GM19324 (cell line): Measurements from ENCODE around the gene ARMC3.
"Not testable (repeated sequence)": the region's sequence is repeated elsewhere in the genome, so short reads cannot be mapped to it uniquely, and the experiment has no call there.

Experiments used
- ATAC-seq: cut with Tn5 transposase; IDR thresholded peaks from one replicate; pipeline ENCODE4 v1.9.1; 2021; ENCODE audit warnings: mild to moderate bottlenecking, moderate library complexity; ENCODE audit not compliant: unreplicated experiment, low FRiP score

ARMC3 gene

DNA sequence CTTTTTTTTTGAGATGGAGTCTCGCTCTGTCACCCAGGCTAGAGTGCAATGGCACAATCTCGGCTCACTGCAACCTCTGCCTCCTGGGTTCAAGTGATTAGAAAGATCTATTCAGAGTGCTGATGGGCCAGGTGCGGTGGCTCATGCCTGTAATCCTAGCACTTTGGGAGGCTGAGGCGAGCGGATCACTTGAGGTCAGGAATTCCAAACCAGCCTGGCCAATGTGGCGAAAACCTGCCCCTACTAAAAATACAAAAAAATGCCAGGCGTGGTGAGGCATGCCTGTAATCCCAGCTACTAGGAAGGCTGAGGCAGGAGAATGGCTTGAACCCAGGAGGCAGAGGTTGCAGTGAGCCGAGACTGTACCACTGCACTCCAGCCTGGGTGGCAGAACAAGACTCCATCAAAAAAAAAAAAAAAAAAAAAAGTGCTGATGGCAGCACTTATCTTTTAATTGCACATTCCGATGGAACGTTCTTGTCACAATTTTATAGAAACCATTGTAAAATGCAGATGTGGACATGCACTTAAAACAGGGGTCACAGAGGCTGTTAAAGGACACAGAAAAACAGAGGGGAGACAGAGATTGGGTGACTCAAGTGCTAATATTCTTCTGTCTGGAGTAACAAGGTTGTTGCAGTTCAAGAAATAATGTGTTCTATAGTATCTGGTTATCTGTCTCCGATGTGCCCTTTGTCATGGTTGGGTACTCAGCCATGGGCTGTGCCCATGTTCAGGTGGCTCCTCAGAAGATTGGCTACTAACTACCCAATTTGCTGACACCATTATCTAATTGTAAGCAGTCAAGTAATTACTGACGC lies 142.4 kb downstream of the ARMC3 start:
- not testable (repeated sequence) for ATAC-seq

DNA sequence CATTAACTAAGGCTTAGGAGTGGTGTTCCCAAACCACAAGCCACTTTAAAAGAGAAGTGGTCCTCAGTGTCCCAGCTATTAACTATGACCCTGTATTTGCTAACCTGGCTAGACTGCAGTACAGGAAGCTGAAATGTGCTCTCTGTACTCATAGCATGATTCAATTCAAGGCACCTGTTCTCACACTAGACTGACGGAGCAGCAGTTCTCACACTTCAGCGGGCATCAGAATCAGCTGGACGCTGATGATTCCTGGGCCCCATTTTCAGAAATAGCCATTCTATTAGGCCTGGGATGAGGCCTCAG lies 143.0 kb downstream of the ARMC3 start:
- no peak for ATAC-seq

DNA sequence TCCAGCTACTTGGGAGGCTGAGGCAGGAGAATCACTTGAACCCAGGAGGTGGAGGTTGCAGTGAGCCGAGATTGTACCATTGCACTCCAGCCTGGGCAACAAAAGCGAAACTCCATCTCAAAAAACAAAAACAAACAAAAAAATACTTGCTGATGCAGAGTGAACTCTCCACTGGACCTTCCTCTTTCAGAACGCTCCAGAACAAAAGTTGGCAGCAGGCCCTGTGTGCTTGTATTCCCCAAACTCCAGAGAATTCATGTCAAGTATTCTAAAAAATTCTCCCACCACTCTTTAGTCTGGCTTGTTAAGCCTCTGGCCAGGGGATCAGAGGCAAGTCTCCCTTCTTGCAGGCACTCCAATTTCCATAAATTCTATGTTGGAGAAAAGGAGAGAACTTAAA lies 144.7 kb downstream of the ARMC3 start:
- not testable (repeated sequence) for ATAC-seq

DNA sequence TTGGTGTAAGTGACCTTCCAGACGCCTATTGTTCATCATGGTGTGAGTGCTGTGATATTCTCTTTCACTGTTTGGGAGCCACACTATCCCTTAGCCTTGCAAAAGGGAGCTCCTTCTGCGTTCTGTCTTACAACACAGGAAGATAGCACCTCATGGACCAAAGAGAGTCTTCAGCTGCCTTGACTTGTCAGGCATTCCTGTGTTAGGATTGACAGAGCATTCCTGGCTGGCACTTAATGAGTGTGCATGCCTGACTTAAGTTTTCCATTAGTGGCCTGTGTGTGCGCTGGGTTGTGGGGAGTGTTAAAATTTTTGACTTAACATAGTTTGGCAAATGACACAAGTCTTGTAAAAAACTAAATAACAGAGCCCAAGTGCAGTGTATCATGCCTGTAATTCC lies 145.7 kb downstream of the ARMC3 start:
- no peak for ATAC-seq

DNA sequence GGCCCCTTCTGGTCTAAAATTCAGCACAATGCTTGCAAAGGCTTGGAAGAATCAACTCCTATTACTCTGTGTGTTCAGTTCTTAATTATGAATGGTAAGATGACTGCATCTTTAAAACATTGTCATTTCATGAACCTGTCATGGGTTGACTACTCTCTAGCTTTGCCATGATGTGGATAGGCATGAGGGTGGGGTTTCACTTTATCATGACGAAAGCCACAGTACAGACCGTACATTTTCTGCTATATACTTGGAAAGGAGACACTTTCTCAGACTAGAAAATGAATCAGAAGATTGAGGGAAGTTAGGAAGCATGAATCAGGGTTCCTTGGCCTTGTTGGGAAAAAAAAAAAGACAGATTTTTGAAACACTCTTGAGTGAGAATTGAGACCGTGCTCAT lies 147.8 kb downstream of the ARMC3 start:
- no peak for ATAC-seq

DNA sequence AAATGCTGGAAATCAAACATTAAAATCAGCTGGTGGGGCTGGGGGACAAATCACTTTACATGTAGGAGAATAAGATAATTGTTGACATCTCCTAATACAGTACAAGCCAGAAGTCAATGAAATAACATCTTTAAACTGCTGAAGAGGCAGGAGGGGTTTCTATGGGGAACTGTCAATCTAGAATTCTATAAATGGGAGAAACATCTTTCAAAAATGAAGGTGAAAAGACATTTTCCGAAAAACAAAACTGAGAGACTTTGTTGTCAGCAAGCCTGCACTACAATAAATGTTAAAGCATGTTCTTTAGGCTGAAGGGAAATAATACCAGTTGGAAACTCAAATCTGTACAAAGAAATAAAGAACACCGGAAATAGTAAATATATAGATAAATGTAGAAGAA lies 150.3 kb downstream of the ARMC3 start:
- ATAC-seq: no peak

DNA sequence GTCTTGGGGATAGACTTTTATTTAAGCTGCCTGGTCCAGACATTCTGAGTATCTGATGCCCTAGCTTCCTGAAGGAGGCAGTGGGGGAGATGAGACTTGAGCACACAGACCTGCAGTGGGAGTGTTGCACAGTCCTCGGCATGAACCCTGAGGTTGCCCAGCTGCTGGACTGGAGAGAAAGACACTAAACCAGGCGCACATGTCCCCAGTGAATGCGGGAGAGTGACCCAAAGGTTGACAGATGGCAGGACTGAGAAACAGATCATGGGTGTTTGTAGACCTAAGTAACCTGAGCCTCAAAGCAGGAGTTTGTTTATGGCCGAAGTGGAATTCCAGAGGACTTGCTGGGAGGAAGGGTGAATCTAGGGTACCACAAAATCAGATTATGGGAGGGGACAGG lies 151.8 kb downstream of the ARMC3 start:
- no peak for ATAC-seq

DNA sequence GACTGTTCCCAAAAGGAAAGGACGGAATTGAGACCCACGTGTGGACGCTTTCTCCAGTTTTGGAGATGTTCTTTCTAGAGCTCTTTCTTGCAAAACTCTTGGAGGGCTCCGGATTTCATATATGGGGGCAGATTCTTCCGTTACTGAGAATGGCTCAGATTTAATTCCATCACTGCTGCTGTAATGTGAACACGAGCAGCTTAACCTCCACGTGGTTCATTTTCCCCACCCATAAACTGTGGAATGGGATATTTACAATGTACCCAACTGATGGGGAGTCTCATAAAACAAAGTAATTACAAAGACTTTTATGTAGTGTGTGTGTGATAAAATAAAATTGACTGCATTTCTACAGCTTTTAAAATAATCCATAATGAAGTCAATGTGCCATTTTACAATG lies 152.4 kb downstream of the ARMC3 start:
- ATAC-seq: no peak

DNA sequence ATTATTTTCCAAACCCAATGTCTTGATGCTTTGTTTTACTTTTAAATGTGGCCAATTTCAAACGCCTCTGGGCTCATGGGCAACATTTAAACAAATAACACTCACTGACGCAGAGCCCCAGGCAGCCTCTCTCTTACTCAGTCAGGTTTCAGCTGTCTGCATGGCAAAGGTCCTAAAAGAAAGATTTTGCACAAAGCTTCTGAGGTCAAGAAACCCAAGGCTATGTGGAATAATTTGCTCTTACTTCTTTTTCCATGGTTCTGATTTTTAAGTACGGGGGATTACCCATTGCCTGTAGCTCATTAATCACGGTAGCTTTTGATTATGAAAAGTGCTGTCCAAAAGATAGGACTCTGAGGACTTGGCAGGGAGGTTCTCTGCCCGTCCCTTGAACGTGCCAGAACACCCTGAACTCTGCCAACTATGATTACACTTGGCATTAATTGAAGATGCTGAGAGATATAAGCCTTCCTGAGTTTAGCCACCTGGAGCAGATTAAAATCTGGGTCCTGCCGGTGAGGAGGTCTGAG lies 153.4 kb downstream of the ARMC3 start:
- ATAC-seq: no peak

DNA sequence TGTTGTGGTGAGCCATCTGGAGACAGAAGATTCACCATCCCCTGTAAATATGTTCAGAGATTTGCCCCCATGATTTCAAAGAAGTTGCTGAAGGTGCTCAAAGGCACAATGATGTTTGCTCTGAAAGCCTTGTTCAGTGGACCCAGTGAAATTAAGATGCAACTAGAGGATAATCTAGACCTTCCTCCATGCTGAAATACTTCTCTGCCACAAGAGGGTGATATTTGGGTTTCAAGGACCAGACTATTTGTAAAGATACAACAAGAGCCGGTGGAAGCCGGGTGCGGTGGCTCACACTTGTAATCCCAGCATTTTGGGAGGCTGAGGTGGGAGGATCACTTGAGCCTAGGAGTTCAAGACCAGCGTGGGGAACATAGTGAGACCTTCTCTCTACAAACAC lies 154.0 kb downstream of the ARMC3 start:
- no peak for ATAC-seq
